Hepatocyte (in vitro differentiated cells): ENCODE measurements around the gene ACTL7A. TPM values are rescaled to one million over a fixed set of nuclear protein-coding genes. Genes with fewer than 3 reads are reported as not detected.
"Not testable (repeated sequence)": the region's sequence is repeated elsewhere in the genome, so short reads cannot be mapped to it uniquely, and the experiment has no call there.

Experiments
- DNase-seq: peaks from one replicate; pipeline ENCODE4 v3.0.0-alpha.2; 2016; ENCODE audit warnings: low spot score
- H2AFZ ChIP-seq: fragments of 200-600 bp; sonication (generic); 2 replicates; pipeline ENCODE4 v1.6.0; 2016; ENCODE audit warnings: antibody characterized with exemption, mild to moderate bottlenecking
- H3K27ac ChIP-seq: fragments of 200-600 bp; sonication (generic); 2 replicates; pipeline ENCODE4 v1.5.1; 2016; ENCODE audit warnings: mild to moderate bottlenecking
- H3K27me3 ChIP-seq: fragments of 200-600 bp; sonication (generic); 2 replicates; pipeline ENCODE4 v1.6.1; 2016
- H3K36me3 ChIP-seq: fragments of 200-600 bp; sonication (generic); replicated peaks from 2 replicates; pipeline ENCODE4 v1.5.1; 2016; ENCODE audit warnings: low read depth; ENCODE audit not compliant: insufficient read depth
- H3K4me1 ChIP-seq: fragments of 200-600 bp; sonication (generic); 2 replicates; pipeline ENCODE4 v1.5.1; 2016; ENCODE audit warnings: mild to moderate bottlenecking, moderate library complexity; ENCODE audit not compliant: insufficient read depth
- H3K4me2 ChIP-seq: fragments of 200-600 bp; sonication (generic); 2 replicates; pipeline ENCODE4 v1.6.0; 2016
- H3K4me3 ChIP-seq: fragments of 200-600 bp; sonication (generic); 2 replicates; pipeline ENCODE4 v1.5.1; 2016; ENCODE audit warnings: mild to moderate bottlenecking
- H3K79me2 ChIP-seq: fragments of 200-600 bp; sonication (generic); 2 replicates; pipeline ENCODE4 v1.6.0; 2017; ENCODE audit warnings: mild to moderate bottlenecking
- H3K9me2 ChIP-seq: fragments of 200-600 bp; sonication (generic); replicated peaks from 2 replicates; pipeline ENCODE4 v1.6.0; 2017; ENCODE audit warnings: mild to moderate bottlenecking; ENCODE audit not compliant: insufficient read depth
- H3K9me3 ChIP-seq: fragments of 200-600 bp; sonication (generic); 2 replicates; pipeline ENCODE4 v1.5.1; 2016; ENCODE audit warnings: low read depth, mild to moderate bottlenecking
- H4K20me1 ChIP-seq: fragments of 200-600 bp; sonication (generic); 2 replicates; pipeline ENCODE4 v1.6.0; 2016; ENCODE audit warnings: mild to moderate bottlenecking; ENCODE audit not compliant: insufficient read depth, poor library complexity, severe bottlenecking
- EZH2 ChIP-seq: fragments of 200-600 bp; sonication (generic); IDR thresholded peaks from 2 replicates; pipeline ENCODE4 v1.6.1; 2016; ENCODE audit warnings: antibody characterized with exemption, mild to moderate bottlenecking, borderline replicate concordance
- EZH2phosphoT487 ChIP-seq: fragments of 200-600 bp; sonication (generic); IDR thresholded peaks from one replicate; pipeline ENCODE4 v1.6.1; 2018; ENCODE audit warnings: antibody characterized with exemption, mild to moderate bottlenecking, low read depth, moderate library complexity; ENCODE audit not compliant: unreplicated experiment, severe bottlenecking
- WGBS: methylation state at CpG from one replicate; pipeline ENCODE4 v1.1.6; 2016; ENCODE audit warnings: low lambda C conversion rate; ENCODE audit errors: missing lambda C conversion rate; 5-methylcytosine and 5-hydroxymethylcytosine counted together
- polyA plus RNA-seq: library from polyadenylated mRNA; unstranded; fragments of >200 nt; fragmentation: Nextera tagmentation; extraction: Ambion mirVana; gene quantifications from 2 replicates; pipeline ENCODE4 v1.2.1, GENCODE V29; 2016
- total RNA-seq: library from RNA; depleted of rRNA; stranded (reverse); fragments of >200 nt; gene quantifications from 2 replicates; pipeline ENCODE4 v1.2.3, GENCODE V29; 2014
- TF ChIP-seq, protein P1 (sequence below): fragments of 200-600 bp; sonication (generic); IDR thresholded peaks from 2 replicates; pipeline ENCODE4 v1.5.1; 2016; ENCODE audit warnings: antibody characterized with exemption, mild to moderate bottlenecking; ENCODE audit not compliant: poor library complexity

ACTL7A gene
- total and polyA plus RNA-seq, 2 experiments from 2014 or later = not detected

DNA sequence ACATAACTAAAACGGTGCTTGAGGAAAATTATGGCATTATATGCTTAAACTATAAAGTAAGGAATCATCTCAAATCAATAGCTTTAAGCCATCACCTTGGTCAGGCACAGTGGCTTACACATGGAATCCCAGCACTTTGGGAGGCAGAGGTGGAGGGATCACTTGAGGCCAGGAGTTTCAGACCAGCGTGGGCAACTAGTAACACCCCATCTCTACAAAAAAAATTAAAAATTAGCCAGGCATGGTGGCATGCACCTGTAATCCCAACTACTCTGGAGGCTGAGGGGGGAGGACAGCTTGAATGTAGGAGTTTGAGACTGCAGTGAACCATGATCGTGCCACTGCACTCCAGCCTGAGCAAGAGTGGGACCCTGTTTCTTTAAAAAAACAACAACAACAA, 22.6 kb downstream of the ACTL7A start:
- Histone ChIP-seq H2AFZ (no peak overlapping the region), H4K20me1 (no peaks in the 10 kb centered on the region), H3K4me1 (peaks cover 22% of the 10 kb centered on the region), H3K9me2 (no peaks in the 10 kb centered on the region), H3K4me3 (no peak overlapping the region), H3K36me3 (peaks cover 4% of the 10 kb centered on the region), H3K27me3 (no peaks in the 10 kb centered on the region), H3K27ac (peak overlapping the region; percentile 80), H3K4me2 (peak overlapping the region; percentile 1), H3K9me3 (no peaks in the 10 kb centered on the region), H3K79me2 (peaks cover 3% of the 10 kb centered on the region)
- no peak for DNase-seq
- WGBS = 88% methylated on average over 3 of the region's 3 CpGs
- TF ChIP-seq EZH2 (no peak), EZH2phosphoT487 (no peak)
- TF ChIP-seq, protein P1, sequence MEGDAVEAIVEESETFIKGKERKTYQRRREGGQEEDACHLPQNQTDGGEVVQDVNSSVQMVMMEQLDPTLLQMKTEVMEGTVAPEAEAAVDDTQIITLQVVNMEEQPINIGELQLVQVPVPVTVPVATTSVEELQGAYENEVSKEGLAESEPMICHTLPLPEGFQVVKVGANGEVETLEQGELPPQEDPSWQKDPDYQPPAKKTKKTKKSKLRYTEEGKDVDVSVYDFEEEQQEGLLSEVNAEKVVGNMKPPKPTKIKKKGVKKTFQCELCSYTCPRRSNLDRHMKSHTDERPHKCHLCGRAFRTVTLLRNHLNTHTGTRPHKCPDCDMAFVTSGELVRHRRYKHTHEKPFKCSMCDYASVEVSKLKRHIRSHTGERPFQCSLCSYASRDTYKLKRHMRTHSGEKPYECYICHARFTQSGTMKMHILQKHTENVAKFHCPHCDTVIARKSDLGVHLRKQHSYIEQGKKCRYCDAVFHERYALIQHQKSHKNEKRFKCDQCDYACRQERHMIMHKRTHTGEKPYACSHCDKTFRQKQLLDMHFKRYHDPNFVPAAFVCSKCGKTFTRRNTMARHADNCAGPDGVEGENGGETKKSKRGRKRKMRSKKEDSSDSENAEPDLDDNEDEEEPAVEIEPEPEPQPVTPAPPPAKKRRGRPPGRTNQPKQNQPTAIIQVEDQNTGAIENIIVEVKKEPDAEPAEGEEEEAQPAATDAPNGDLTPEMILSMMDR = no peak

DNA sequence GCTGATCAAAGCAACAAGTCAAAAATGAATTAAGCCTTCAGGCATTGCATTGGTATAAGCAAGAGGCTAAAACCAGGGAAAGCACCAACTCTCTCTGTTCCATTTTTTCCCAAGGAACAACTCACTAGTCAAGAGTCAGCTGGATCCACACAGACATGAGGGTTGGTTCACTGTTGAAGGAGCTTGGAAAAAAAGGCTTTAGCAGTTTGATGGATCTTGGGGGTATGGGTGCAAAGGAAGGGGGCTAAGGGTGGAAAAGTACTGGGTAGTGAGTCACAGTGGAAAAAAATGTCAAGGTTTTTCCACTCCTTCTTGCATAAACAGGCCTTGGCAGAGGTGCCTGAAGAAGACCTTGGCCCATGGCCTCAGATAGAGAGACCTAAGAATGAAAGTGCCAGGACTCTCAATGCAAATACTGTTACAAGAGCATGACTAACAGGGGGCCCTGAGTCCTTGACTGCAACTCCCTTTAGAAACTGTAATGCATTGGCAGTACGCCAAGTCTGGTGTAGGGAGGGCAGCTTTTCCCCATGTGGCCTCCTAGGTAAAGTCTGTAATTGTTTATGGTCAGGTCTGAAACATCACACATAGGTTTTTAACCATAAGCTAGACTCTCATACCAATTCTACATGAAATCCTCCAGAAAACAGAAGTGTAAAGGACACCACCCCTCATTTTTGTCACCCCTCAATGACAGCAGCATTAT, 23.7 kb downstream of the ACTL7A start:
- peak overlapping the region; percentile 84 for H3K27ac ChIP-seq
- no peak overlapping the region for H2AFZ ChIP-seq
- TF ChIP-seq, protein P1 = no peak
- TF ChIP-seq EZH2 (no peak), EZH2phosphoT487 (no peak)
- H4K20me1 ChIP-seq = no peaks in the 10 kb centered on the region
- peaks cover 4% of the 10 kb centered on the region for H3K36me3 ChIP-seq
- H3K9me3 ChIP-seq = no peaks in the 10 kb centered on the region
- H3K79me2 ChIP-seq = peaks cover 3% of the 10 kb centered on the region
- no peak overlapping the region for H3K4me3 ChIP-seq
- WGBS = 76% methylated on average over 1 of the region's 1 CpG
- no peaks in the 10 kb centered on the region for H3K9me2 ChIP-seq
- H3K4me2 ChIP-seq = peak overlapping the region; percentile 19
- peaks cover 22% of the 10 kb centered on the region for H3K4me1 ChIP-seq
- peak; percentile 92 for DNase-seq
- H3K27me3 ChIP-seq = no peaks in the 10 kb centered on the region

DNA sequence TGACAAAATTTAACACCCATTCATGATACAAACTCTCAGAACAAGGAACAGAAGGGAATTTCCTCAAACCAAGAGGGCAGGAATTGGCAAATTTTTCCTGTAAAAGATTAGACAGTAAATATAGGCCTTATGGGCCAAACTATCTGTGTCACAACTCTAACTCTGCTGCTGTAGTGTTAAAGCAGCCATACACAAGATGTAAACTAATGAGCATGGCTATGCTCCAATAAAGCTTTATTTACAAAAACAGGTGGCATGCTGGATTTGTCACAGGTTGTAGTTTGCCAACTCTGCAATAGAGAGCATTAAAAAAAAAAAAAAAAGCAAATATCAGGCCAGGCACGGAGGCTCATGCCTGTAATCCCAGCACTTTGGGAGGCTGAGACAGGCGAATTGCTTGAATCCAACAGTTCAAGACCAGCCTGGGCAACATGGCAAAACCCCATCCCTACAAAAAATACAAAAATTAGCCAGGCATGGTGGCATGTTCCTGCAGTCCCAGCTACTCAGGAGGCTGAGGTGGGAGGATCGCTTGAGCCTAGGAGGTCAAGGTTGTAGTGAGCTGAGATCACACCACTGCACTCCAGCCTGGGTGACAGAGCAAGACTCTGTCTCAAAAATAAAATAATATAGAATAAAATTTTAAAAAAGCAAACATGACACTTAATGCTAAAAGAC, 24.7 kb downstream of the ACTL7A start:
- Histone ChIP-seq H3K4me1 (peaks cover 22% of the 10 kb centered on the region), H3K27ac (peak overlapping the region; percentile 84)
- not testable (repeated sequence) for H3K27me3 ChIP-seq, H3K36me3 ChIP-seq, DNase-seq, H3K79me2 ChIP-seq, H4K20me1 ChIP-seq, H2AFZ ChIP-seq, H3K4me2 ChIP-seq, H3K4me3 ChIP-seq, H3K9me3 ChIP-seq, H3K9me2 ChIP-seq
- WGBS = 91% methylated on average over 3 of the region's 3 CpGs

DNA sequence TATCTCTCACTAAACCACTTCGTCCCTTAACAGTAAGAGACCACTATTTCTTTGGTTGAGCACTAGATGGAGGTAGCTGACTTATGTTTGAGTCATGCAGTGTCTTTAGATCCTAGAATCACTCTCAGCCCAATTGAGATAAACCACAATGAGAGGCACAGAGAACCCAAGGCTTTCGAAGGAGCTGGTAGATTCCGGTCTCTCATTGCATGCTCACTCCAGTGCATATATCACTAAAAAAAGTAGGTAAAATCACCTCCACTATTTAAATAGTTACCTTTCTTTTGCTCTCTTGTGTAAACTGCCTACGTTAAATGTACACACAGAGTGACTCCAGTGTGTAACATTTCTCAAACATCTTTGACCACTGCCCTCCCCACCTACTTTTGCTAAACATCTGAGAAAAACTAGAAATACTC, 27.6 kb downstream of the ACTL7A start:
- peak overlapping the region; percentile 0 for H3K27ac ChIP-seq
- H3K4me3 ChIP-seq = no peak overlapping the region
- DNase-seq = peak; percentile 31
- H3K9me2 ChIP-seq = no peaks in the 10 kb centered on the region
- H2AFZ ChIP-seq = no peak overlapping the region
- no peaks in the 10 kb centered on the region for H3K36me3 ChIP-seq
- WGBS = 75% methylated on average over 4 of the region's 4 CpGs
- H4K20me1 ChIP-seq = no peaks in the 10 kb centered on the region
- no peak overlapping the region for H3K4me2 ChIP-seq
- TF ChIP-seq, protein P1 = peak; percentile 39
- no peak for TF ChIP-seq EZH2phosphoT487
- no peak for TF ChIP-seq EZH2
- H3K4me1 ChIP-seq = peaks cover 22% of the 10 kb centered on the region
- no peaks in the 10 kb centered on the region for H3K9me3 ChIP-seq
- no peaks in the 10 kb centered on the region for H3K79me2 ChIP-seq
- no peaks in the 10 kb centered on the region for H3K27me3 ChIP-seq
